Stimulated activated CD8-positive, alpha-beta memory T cell treated with anti-CD3 and anti-CD28 coated beads, Interleukin-15, amount 100 ng/mL, for 4 hours (primary cell): ENCODE results near the gene NHSL2.
"Not testable (repeated sequence)": the region's sequence is repeated elsewhere in the genome, so short reads cannot be mapped to it uniquely, and the experiment has no call there.

ENCODE experiments used
- DNase-seq, 2 donors: peaks; one replicate each; pipeline ENCODE4 v3.0.0-alpha.2; 2020; ENCODE audit warnings: low read depth in 2 of 2

NHSL2 gene

DNA sequence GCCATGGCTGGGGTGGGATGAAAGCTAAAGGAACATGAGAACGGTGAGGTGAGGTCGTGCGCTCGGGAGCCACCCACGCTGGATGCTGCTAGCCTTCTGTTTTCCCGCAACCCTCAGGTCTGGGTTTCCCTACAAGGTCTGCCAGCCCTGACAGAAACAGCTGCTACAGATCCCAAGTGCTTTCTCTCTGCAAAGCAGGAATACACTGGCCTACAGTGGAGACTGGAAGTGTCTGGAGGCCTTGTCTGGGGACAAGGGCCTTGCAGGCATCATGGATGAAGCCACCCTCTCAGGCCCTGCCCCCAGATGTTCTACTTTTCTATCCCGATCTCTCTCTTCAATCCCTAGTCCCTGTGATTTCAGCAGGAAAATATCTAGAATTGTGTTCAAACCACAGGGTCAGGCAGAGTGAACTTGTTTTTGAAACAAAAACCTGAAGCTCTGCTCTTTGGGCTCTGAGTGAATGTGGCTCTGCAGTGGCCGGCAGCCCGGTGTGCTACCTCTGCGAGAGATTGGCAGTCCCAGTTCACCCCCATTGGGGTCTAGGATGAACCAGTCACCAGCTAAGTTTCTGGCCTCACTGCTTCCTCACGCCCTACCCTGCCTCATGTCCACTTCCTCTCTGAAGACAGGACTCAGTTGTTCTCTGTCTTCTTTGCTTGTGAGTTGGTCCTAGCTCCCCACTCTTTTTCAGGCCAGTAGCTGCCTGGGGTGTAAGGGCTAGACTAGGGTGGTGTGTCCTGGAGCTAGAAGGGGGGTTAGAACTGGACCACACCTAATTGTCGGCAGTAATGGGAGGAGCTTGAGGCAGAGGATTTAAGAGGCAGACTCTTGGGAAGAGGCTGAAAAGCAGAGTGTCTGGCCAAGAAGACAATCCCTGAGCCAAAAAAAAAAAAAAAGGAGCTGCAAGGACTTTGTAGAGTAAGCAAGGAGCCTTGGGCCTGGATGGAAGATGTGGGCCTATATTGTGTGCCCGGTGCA, 131.5 kb downstream of the NHSL2 start:
- DNase-seq = no peak

- DNase-seq = no peak
Observed at GRCh38 chrX:72042852-72043248, 132.2 kb downstream of the NHSL2 start.

DNA sequence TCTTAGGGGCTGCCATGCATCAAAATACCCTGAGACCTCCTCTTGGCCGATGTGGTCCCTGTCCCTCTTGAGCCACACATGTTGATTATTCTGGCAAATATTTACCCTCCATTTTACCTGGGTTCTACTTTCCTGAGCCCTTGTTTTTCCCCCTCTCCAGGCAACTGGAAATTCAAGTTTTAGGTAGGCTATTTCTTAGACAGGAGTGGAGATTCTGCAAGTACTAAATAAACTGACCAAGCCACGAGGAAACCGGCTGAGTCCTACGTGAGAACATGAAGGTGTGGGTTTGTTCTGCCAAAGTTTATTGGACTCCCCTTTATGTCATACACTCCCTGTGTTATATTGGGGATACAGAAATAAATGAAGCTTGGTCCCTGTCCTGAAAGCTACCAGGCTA, 133.0 kb downstream of the NHSL2 start:
- no peak for DNase-seq

- DNase-seq = no peak
Observed at GRCh38 chrX:72045141-72045540, 134.5 kb downstream of the NHSL2 start.

GRCh38 chrX:72045552-72046277, 135.1 kb downstream of the NHSL2 start:
- DNase-seq = no peak

- no peak for DNase-seq
Observed at GRCh38 chrX:72046447-72046846, 135.8 kb downstream of the NHSL2 start.

DNA sequence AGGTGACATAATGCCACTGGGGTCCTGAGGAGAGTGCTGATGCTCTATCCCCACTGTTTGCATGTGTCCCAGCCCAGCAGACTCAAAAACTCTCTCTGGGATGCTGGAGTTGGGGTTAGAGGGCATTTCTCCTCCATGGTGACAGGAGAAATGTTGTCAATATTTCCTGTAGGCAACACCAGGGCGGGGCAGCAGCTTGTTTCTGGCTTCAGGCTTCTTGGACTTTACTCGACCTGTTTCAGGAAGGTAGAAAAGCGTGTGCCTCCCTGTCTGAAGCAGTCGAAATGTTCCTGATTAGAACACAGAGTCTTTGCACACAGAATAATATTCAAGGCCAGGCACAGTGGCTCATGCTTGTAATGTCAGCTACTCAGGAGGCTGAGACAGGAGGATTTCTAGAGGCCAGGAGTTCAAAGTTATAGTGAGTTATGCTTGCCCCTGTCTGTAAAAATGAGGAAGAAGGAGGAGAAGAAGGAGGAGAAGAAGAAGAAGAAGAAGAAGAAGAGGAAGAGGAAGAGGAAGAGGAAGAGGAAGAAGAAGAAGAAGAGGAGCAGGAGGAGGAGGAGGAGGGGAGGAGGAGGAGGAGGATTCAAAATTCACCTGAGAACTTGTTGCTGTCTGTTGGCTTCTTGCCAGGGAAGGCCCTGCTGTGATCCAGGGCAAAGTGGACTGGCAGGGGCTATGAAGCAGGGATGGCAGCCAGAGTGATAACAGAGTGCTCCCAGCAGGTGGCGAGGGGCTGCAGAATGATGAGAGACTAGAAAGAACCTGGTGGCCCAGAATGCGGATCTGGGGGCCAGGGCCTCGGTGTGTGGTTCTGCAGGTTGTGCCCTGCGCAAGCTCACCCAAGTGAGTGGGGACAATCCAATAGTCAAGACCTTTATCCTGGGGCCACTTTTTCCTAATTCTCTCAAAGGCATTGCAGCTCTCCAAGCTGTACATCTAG, 138.1 kb downstream of the NHSL2 start:
- DNase-seq = no peak

DNA sequence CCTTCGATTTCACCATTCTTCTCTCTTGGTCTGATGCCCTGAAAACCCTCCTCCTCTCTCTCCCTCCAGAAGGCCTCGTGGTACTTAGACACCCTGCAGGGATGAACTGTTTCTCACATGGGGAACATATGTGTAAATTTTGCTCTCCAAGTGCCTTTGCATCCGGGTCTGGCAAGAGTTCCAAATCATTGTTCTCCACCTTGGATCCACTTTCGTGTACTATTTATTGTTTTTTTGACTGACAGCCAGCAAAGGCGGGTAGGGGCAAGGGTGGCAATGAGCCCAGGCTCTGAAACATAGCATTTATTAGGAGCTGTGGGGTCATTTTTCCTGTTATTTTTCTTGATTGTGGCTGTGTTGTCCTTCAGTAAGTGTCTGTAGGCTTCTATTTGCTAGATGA, 139.4 kb downstream of the NHSL2 start:
- DNase-seq = no peak

DNA sequence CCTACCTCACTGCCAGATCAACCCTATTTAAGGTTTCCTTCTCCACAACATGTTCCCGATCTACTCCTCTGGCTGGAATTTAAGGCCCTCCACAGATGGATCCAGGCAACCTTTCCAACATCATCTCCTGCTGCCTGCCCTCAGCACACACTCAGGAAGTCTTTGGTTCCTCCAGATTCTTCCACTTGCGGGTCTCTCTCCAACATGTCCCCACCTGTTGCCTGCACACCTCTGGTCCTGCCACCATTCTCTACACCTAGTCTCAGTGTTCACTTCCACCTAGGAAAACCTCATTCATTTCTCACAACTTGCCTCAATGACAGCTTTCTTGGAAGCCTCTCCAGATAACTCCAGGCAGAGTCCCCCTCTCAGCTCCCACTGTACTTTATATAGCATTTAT, 140.9 kb downstream of the NHSL2 start:
- DNase-seq = no peak

DNA sequence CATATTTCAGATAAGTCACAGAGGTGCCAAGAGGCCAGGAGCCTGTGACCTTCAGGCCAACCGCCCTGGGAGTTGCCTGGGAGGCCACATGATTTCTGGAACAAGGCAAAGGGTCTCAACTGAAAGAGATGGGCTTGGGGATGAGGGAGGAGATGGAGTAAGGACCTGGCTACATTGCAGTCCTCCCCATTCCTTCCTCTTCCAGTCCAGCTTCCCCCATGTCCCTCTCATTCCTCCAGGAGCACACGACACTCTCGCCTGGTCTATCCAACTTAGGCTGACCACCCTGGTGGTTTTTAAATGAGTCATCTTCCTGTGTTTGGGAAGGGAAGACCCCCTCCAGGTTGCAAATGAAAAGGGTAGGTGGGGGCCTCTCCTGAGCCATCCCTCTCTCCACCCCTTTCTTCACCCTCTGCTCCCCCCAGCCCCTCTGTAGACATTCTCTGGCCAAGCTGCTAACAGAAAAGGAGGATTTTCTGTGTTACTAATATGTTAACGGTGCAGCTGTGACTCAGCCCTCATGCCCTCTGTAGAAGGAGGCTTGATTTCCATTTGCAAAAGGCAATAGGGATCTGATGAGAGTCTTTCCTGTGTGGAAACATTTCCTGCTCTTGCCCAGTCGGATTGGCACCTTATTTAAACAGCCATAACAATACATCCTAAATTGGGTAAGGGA, 141.9 kb downstream of the NHSL2 start:
- DNase-seq = no peak

GRCh38 chrX:72053508-72053907, 142.9 kb downstream of the NHSL2 start:
- no peak for DNase-seq

DNA sequence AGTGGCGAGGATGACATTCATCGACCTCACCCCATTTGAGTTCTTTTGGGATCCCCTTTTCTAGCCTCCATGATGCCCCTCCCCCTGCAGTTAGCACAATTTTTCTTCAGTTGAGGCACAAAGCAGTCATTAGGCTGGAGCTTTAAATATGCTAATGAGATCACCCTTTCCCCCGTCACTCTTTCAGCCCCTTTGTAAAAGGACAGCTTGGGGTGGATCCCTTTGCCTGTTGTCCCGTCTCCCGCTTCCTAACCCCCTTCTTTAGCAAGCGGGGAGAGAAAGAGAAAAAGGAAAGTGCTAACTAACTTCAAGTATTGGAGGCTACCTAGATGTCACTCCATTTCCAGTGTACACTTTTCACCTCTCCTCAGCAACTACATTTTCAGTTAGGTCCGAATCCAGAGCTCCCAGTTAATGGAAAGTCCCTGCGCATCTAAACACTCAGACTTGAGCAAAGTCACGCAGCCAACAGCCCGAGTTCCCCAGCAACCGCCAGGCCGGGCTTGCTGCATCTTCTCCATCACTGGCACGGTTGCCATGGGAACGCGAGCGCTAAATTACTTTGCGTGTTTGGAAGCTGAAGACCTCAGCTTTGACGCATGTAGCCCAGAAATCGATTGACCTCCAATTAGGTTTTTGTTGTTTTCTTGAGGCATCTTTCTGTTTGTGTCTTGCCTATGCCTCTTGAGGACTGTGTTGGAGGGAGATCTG, 144.3 kb downstream of the NHSL2 start:
- DNase-seq = no peak

DNA sequence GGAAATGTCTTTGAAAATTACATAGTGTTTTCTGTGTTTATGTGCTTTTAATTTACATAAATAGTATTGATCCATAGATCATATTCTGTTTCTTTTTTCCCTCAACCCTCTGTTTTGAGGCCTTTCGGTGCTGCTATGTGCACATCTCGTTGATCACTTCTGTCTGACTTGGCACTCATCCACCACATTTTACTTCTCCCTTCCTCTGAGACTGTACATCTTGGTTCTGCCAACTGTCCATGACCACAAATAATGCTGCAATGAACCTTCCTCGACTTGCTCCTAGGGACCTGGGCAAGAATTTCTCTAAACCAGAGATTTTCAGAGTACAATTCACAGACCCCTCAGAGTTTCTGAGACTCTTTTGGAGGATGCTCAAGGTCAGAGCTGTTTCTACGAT, 146.7 kb downstream of the NHSL2 start:
- no peak for DNase-seq

DNA sequence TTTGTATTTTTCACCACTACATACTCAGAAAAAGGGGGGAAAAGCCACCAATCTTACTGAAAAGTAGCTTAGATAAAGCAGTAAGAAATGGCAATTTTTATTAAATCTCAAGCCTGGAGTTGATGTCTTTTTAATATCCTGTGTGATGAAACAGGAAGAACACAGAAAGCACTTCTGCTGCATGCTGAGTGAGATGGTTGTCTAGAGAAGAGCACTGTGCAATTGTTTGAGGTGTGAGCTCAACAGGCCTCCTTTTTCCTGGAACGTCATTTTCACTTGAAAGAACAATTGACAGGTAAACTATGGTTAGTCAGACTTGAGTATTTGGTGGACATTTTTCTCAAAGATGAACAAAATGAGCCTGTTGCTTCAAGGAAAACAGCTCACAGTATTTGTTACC, 147.2 kb downstream of the NHSL2 start:
- DNase-seq = no peak

DNA sequence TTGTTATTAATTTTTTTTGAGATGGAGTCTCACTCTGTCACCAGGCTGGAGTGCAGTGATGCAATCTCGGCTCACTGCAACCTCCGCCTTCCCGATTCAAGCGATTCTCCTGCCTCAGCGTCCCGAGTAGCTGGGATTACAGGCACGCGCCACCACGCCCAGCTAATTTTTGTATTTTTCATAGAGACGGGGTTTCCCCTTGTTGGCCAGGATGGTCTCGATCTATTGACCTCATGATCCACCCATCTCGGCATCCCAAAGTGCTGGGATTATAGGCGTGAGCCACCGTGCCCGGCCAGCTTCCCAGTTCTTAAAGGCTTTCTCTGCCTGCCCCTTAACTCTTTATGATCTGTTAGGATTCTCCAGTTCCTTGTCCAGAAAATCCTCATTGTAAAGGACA, 147.7 kb downstream of the NHSL2 start:
- DNase-seq = not testable (repeated sequence)

DNA sequence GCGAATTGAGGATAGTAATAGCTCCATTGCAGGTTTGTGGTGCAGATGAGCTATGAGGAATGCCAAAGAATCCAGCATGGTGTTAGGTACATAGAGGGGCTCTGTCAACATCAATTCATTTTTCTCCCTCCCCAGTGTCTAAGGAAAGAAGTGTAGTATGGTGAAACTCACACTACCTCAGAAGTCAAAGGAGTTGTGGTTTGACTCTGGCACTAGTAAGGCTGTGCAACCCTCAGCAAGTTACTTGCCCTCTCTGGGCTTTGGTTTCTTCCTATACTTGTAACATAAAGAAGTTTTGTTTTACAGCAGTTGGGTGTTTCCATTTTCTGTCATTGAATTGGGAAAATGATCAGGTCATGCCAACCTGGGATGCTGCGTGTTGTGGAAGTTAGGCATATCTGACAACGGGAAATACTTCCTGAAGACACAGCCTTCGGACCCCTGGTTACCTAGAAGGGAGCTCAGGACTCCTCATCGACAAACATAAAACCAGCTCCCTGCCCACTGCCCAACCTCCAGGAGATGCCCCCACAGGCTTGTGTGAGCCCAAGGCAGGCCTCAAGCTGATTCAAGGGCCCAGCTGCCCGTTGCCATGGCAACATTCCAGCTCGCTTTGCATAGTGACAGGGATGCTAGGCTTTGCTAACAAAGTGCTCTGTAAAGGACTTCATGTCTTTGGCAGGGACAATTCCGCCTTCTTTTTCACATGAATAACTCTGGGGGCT, 149.7 kb downstream of the NHSL2 start:
- no peak for DNase-seq

- DNase-seq = no peak
Observed at GRCh38 chrX:72060921-72061490, 150.4 kb downstream of the NHSL2 start.

- no peak for DNase-seq
Observed at GRCh38 chrX:72062916-72063315, 152.3 kb downstream of the NHSL2 start.

GRCh38 chrX:72069350-72070160, 158.9 kb downstream of the NHSL2 start:
- DNase-seq = no peak
